ENCODE measurements around the gene FBLN2. TPM values are rescaled to one million over a fixed set of nuclear protein-coding genes. Genes with fewer than 3 reads are reported as not detected.

FBLN2 gene
- total and polyA plus RNA-seq, 4 donors: 1.3 to 9.1 (median 4.3) TPM

- TF ChIP-seq GABPA (IDR thresholded peaks at IDR 0.05 in 1 of 2, conservative IDR thresholded peaks at IDR 0.05 in 1 of 2) (no peak), NR2F2 (IDR thresholded peaks at IDR 0.05) (no peak), FOXA1 (IDR thresholded peaks at IDR 0.05) (no peak), RAD21 (IDR thresholded peaks at IDR 0.05) (no peak), SP1 (IDR thresholded peaks at IDR 0.05) (no peak), ATF3 (IDR thresholded peaks at IDR 0.05) (no peak), HNF4A (conservative IDR thresholded peaks at IDR 0.05) (no peak)
These were observed 77.5 kb downstream of the FBLN2 start (continued) for GRCh38 chr3:13626396-13626795.

GRCh38 chr3:13626915-13627460 lies 78.1 kb downstream of the FBLN2 start:
- Histone ChIP-seq H3K9me3 (ENCODE audit: control insufficient read depth in 4 of 4, low read length in 3 of 4) (no peaks in the 10 kb centered on the region), H3K27me3 (ENCODE audit: control insufficient read depth in 4 of 4, insufficient read depth in 4 of 4, low read length in 3 of 4) (peaks cover 0 to 8% (median 0%) of the 10 kb centered on the region in 4 donors), H3K36me3 (ENCODE audit: control insufficient read depth in 4 of 4, insufficient read depth in 3 of 4, low read depth in 1 of 4, low read length in 3 of 4) (no peaks in the 10 kb centered on the region), H3K4me3 (ENCODE audit: low read depth in 1 of 3, low read length in 3 of 3) (no peak overlapping the region), H3K4me1 (ENCODE audit: control insufficient read depth in 4 of 4, insufficient read depth in 4 of 4, low read length in 3 of 4) (no peaks in the 10 kb centered on the region), H3K27ac (ENCODE audit: low read depth in 1 of 2, low read length in 2 of 2) (no peak overlapping the region), H3K9ac (ENCODE audit: low read depth in 1 of 2, low read length in 2 of 2) (no peak overlapping the region)
- WGBS: 79% methylated on average over 9 of the region's 9 CpGs
- DNase-seq (ENCODE audit: low spot score): no peak
- no peak for TF ChIP-seq JUND (IDR thresholded peaks at IDR 0.05)
- TF ChIP-seq ATF3 (IDR thresholded peaks at IDR 0.05): no peak
- no peak for TF ChIP-seq EGR1 (IDR thresholded peaks at IDR 0.05; ENCODE audit: low read depth in 2 of 2)
- no peak for TF ChIP-seq FOXA2 (IDR thresholded peaks at IDR 0.05)
- no peak for TF ChIP-seq GABPA (IDR thresholded peaks at IDR 0.05 in 1 of 2, conservative IDR thresholded peaks at IDR 0.05 in 1 of 2)
- TF ChIP-seq CTCF (IDR thresholded peaks at IDR 0.05; ENCODE audit: low read depth, low read length, missing input control): no peak
- TF ChIP-seq HNF4G (IDR thresholded peaks at IDR 0.05): no peak
- TF ChIP-seq RXRA (IDR thresholded peaks at IDR 0.05): no peak
- TF ChIP-seq REST (IDR thresholded peaks at IDR 0.05): no peak
- no peak for TF ChIP-seq NR2F2 (IDR thresholded peaks at IDR 0.05)
- no peak for TF ChIP-seq TAF1 (conservative IDR thresholded peaks at IDR 0.05)
- no peak for TF ChIP-seq HNF4A (conservative IDR thresholded peaks at IDR 0.05)
- no peak for TF ChIP-seq FOXA1 (IDR thresholded peaks at IDR 0.05)
- no peak for TF ChIP-seq RAD21 (IDR thresholded peaks at IDR 0.05)
- TF ChIP-seq MAX (IDR thresholded peaks at IDR 0.05): no peak
- TF ChIP-seq ZBTB33 (IDR thresholded peaks at IDR 0.05): no peak
- no peak for TF ChIP-seq SP1 (IDR thresholded peaks at IDR 0.05)
